Eye (tissue), 1 donor: Measurements from ENCODE around the gene MPZL3.
A peak's percentile ranks its signal among the peaks of the same experiment; 100 is the strongest.

ENCODE experiments used
- DNase-seq: peaks from one replicate; pipeline ENCODE4 v3.0.0-alpha.2; 2015

Gene MPZL3, protein sequence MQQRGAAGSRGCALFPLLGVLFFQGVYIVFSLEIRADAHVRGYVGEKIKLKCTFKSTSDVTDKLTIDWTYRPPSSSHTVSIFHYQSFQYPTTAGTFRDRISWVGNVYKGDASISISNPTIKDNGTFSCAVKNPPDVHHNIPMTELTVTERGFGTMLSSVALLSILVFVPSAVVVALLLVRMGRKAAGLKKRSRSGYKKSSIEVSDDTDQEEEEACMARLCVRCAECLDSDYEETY

DNA sequence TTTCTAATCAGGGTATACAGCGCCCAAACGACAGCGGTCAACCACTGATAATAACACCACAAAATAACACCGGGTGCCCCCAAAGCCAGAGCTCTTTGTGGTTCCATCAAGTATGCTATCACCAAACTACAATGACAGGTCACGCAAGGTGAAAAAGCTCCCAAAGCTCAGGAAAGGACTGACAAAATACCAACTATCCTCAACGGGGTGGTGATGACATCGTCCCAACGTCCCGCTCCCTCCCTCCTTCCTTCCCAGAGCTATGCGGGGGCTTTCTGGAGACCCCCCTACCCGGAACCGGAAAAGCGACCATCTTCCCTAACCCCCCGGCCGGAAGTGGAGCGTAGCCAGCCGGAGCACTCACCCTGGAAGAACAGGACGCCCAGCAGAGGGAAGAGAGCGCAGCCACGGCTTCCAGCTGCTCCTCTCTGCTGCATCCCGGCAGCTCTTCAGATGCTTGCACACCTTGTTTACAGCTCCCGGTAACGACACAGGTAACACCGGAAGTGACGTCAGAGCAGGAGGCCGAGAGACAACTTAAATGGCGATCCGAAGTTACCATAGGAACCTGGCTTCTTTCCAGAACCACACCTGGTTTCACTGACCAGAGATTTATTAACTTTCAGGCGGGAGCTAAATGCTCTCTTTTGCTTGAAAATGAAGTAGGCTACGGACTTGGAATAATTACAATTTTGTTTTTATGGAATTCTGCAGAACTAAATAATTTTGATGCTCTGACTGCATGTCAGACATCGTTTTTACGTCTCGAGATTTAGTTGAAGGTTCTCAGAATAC lies at the start of gene MPZL3:
MPZL3 (minus strand) TSS at position 508 of the 795 bp plus-strand sequence; CDS start at position 437, 71 bp downstream.
- DNase-seq = peak; percentile 98

DNA sequence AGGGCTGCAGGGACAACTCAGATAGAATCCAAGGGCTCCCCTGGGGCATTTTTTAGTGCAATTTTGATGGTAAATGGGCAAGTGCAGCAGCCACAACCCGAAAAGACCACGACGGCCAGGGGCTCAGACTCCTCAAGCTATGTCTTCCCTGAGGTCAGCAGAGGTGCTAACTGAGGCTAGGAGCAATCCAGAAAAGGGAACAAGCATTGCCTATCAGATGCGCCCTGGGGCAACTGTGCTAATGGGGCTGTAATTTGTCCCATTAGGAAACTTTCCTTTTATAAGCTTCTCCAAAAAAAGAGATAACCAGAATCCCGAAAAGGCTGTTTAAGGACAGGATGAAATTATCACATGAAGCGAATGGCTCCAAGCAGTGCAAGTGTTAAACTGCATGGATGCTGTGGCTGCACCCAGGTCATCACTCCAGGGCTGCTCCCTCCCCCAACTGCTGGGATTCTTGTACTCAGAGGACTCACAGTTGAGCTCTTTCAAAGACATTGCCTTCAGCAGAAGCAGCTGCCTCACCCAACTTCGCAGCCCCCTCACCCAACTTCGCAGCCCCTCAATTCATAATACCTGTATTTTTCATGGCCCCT lies 49.5 kb upstream of the MPZL3 start:
- DNase-seq = no peak

DNA sequence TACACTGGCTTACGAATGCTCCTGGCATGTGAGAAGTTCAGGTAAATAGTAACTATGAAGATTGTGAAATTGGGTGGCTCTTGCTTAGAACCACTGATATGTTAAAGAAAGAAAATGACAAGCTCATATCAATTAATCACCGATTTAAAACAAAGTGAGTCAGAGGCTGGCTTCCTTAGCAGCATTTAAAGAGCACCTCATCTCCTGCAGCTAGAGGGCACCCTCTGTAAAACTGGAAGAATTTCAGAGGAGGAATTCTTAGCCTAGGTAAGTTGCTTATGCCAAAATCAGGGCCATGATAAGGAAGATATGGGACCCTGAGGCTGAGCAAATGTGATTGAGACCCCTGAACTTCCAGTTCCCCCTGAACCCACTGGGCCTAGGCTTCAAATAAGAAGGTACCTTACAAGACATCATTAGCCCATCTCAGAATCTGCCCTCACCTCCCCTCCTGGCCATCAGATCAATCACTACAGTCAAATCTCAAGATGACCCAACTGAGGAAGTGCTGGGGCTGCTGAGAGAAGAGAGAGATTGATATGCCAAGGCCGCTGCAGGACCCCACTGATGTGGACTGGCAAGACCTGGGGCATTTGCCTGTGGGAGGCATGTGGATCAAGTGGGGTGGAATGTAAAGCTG lies 43.8 kb upstream of the MPZL3 start:
- no peak for DNase-seq

DNA sequence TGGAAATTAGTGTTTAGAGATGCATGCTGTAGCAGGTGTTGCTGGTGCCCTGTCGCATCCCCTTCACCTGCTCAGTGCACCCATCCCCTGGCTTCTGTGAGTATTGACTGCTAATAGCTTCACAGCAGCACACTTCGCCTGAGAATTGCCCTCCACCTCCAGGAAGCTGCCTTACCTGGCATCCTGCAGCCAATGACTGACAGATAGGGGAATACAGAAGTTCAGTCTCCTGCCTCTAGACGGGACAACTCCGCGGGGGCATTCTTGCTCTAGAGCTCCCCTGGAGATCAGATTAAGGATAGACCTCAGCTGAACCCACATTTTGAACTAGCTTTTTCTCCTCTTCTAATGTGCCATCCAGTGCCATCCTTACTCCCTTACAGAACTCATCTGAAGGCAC lies 43.0 kb upstream of the MPZL3 start:
- DNase-seq = no peak

DNA sequence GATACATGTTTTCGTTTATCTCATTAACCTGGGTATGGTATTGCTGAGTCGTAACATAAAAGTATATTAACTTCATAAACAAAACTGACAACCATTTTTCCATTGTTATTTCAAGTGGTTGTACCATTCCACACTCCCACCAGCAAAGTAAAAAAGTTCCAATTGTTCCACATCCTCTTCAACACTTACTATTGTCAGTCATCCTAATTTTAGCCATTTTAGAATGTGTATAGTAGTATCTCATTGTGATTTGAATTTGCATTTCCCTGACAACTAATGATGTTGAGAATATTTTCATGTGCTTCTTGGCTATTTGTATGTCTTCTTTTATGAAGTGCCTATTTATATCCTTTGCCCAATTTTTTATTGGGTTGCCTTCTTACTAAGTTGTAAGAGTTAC lies 41.9 kb upstream of the MPZL3 start:
- DNase-seq = no peak

DNA sequence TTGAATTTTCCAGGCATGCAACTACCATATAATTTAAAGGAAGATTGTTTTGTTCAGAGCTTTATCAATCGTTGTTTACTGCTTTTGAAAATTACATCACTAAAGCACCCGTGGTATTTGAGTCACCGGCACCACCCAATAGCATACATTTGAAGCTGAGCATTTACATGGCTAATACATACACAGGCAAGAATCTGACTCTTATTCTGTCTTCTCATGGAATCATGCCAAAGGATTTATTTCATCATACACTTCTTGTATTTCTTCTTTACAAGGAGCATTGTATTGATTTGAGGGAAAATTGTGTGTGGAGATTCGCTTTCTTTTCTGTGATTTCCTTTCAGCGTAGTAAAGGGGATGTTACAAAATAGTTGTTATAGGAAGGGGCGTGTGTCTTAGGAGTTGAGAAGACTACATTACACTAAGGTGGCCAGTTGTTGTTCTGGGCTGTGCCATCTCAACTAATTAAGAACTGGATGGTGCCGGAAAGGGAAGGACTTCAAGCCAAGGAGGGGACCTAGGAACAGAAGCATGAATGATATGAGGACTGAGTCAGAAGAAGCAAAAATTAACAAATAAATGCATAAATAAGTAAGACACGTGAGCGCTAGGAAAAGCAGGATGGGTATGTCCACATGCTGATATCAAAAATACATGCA lies 39.4 kb upstream of the MPZL3 start:
- peak; percentile 21 for DNase-seq

DNA sequence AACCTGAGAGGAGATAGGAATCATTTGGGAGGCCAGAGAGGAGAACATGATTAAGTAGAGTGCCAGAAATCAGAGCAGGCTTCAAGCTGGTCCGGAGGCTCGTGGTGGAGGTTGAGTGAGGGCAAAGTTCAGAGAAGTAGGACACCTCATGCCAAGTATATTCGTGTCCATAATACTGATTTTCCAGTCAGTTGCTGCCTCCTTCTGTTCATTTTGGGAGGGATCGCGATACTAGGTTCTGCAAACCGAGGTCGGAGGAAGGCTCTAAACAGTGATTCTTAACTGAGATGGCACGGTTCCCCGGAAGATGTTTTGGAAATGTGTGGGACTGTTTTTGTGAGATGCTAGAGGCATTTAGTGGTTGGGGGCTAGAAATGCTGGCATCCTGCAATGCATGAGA lies 38.8 kb upstream of the MPZL3 start:
- peak; percentile 30 for DNase-seq

DNA sequence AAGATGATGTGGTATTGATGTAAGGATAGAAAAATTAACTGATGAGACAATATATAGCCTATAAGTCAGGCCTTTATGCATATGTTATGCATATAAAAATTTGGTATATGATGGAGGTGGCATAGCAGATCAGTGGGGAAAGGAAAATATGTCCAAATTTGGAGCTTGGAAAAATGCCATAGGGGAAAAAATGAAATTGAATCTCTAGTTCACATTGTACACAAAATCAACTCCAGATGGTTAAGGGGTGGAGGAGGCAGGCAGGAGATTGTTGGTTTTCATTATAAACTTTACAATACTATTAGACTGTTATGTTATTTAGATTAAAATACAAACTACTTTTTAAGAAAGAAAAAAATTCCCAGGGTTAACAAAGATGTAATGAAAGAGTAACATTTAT lies 37.2 kb upstream of the MPZL3 start:
- DNase-seq = peak; percentile 77

DNA sequence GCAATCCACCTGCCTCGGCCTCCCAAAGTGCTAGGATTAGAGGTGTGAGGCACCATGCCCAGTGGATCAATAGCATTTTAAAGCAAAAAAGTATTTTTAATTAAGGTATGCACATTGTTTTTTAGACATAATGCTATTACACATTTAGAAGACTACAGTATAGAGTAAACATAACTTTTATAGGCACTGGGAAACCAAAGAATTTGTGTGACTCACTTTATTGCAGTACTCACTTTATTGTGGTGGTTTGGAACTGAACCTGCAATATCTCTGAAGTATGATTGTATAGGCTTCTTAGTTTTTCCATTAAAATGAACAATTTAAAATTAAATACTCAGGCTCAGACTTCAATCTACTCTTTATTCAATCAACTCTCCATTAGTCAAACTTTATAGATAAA lies 34.8 kb upstream of the MPZL3 start:
- no peak for DNase-seq

DNA sequence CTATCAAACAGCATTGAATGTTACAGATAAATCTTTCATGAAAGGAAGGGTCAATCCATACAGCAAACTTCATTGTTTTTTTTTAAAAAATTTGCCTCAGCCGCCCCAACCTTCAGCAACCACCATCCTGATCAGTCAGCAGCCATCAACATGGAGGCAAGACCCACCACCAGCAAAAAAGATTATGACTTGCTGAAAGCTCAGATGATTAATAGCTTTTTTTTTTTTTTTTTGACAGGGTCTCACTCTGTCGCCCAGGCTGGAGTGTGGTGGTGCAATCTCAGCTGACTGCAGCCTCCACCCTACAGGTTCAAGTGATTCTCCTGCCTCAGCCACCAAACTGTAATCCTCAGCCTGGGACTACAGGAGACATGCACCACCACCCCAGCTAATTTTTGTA lies 34.4 kb upstream of the MPZL3 start:
- no peak for DNase-seq

DNA sequence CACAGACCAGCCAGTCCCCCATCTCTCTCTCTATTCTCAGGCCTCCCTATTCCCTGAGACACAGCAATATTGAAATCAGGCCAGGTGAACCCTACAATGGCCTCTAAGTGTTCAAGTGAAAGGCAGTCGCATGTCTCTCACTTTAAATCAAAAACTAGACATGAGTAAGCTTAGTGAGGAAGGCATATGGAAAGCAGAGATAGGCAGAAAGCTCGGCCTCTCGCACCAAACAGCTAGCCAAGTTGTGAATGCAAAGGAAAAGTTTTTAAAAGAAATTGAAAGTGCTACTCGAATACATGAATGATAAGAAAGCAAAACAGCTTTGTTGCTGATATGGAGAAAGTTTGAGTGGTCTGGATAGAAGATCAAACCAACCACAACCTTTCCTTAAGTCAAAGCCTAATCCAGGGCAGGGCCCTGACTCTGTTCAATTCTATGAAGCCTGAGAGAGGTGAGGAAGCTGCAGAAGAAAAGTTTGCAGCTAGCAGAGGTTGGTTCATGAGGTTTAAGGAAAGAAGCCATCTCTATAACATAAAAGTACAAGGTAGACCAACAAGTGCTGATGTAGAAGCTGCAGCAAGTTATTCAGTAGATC lies 31.7 kb upstream of the MPZL3 start:
- DNase-seq = no peak

DNA sequence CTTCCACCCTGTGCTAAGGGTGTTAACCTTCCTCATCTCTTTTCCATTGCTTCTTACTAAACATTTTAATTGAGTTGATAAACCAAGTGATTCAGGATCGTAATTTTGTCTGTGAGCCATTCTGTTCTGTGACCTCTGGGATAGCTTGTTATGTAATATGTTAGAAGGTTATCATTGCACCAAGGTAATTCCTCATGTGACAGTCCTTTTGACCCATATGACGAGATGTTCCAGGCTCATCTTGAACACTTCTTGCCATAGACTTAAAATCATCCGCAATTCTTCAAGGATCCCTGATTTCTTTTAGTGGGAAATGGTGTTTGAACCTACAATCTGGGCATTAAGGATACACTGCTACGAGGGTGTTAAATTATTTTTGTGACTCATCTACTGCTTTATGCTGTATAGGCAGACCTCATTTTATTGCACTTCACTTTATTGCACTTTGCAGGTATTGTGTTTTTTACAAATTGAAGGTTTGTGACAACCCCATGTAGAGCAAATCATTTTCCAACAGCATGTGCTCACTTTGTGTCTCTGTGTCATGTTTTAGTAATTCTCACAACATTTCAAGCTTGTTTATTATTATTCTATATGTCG lies 31.0 kb upstream of the MPZL3 start:
- no peak for DNase-seq

DNA sequence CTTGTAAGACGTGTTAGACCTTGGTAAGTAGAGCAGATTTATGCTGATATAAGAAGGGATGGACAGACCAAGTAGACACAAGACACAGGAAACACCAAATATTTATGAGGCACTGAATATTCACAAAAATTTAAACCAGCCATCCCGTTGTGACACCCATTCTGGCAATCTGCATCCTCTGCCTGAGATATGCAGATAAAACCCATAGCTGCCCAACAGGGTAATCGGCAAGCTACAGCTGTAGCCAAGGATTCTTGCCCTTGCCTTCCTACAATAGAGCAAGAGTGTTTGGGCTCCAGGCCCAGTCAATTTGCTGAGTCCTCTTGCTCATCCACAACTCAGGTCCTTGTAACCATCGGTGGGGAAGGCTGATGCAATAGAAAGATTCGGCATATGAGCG lies 30.4 kb upstream of the MPZL3 start:
- no peak for DNase-seq

DNA sequence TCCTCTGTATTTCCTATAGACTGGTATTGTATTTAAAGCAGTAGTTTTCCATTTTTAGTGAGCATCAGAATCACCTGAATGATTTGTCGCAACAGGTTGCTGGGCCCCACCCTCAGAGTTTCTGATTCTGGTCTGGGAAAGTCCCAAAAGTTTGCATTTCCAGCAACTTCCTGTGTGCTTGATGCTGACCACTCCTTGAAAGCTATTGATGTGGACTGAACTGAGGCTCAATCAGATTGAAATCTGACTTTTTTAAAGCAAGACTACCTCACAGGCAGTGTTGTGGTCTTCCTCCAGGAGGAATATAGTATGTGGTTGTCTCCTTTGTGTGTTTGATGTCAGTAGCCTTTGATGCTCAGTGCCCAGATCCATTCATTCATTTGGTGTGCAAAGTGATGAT lies 29.1 kb upstream of the MPZL3 start:
- no peak for DNase-seq

DNA sequence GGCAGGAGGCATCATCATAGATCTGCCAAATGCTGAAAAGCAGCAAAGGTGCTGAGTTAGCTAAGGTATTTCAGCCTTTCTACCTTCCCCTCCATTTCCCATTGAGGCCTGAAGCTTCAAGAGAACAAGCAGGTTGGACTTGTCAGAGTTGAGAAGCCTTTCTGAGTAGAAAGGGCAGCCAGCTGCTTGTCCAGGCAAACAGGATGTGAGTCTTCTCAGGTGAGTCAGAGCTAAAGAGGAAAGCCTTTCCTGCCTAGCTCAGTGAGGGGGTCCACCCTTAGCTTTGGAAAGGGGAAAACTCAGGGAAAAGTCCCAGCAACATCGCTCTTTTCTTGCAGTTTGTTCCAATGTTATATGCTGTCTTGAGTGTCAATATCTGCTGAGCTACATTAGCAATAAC lies 25.1 kb upstream of the MPZL3 start:
- DNase-seq = no peak

DNA sequence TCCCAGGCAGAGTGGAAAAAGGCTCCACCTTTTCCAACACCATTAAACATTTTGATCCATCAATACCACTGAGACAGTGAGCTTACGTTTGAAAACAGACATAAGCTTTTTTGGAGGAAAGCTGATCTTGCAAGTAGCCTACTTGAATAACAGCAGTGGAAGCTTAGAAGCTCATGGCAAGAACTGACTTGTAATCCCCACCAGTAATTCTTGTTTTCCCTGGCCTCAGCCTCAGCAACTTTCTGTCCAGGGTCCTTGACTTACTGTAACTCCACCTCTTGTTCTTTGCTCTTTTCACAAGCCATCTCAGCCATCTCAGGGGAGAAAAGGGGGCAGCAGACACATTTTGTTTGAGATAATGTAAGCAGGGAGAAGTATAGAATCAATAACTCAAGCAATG lies 24.3 kb upstream of the MPZL3 start:
- DNase-seq = no peak

DNA sequence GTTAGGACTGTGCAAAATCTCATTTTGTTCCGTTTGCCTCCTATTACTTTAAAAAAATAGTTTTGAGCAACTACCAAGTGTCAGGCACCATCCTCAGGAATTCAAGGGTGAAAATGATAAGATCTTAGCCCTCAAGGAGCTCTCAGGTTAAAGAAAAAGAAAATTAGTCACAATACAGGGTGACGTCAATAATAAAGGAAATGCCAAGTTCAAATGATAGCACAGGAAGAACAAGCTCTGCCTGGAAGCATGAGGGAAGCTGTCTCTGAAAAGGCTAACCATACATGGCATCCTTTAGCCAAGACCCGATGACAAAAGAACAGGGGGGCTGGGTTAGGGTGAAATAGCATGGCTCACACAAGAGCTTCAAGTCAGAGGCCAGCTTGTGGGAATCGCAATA lies 23.0 kb upstream of the MPZL3 start:
- no peak for DNase-seq

DNA sequence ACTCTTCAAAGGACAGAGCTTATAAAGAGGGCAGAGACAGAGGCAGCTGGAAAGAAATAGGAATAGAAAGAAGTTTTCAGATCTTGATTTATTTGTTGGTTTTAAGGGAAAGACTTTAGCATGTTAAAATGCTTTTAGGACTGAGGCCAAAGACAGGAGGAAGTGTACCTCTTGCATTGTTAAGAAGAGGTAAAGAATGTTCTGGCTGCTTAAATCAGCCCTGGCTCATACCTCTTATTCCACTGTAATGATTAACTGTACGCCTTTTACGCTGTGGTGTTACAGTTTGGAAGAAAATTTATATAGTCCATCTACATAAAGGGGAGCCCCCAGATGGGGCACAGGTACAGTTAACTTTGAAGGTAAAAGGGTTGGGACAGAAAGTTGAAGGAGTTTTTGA lies 22.0 kb upstream of the MPZL3 start:
- no peak for DNase-seq

DNA sequence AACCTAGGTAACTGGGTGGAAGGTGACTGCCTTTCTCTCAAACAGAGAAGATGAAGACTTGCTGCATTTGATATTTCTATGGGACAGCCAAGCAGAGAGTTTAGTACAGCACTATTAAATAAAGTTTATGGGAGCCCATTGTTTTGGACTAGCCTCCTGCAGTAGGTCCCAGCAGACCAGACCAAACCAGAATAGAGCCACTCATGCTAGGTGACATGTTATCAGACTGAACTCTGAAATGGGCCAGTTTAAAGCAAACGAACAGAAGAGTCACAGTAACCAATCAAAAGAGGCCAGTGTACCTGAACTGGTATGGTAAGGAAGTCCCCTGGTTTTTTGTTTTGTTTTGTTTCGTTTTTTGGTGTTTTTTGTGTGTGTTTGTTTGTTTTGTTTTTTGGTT lies 19.8 kb upstream of the MPZL3 start:
- no peak for DNase-seq

DNA sequence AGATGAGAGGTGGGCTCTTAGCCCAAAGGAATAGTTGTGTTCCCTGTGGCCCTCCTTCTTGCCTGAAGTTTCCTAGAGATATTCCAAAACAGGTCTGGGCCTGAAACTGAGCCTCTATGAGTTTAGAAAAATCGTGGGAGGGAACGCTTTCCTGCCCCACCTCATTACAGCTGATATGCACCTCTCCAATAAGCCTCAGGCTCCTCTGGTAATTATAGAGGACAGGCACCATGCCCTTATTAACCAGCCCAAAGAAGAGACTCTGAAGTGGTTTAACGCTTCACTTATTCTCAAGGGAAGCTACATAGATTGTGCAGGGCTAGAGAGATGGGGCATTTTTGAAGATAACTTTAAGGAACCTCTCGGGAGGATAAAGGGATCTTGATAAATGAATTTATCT lies 15.3 kb upstream of the MPZL3 start:
- DNase-seq = peak; percentile 69

DNA sequence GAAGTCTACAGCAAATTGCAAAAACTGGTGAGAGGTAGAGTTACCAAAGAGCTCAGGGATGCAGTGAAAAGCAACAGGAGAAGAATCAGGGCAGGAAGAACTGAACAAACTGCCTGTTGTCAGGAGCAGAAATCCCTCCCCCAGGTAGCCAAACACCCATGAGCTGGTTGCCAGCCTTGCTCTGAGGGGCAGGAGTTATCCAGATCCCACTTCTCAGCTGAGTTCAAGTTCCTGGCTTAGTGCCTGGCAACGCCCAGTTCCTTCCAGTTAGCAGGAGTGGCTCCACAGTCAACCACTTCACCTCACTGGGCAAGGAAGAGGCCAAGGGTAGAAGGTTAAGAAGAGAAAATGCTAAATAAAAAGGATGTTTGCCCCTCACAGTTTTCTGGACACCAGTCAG lies 13.8 kb upstream of the MPZL3 start:
- DNase-seq = no peak
